ENCODE measurements around the gene SUGP1.

The SUGP1 gene

DNA sequence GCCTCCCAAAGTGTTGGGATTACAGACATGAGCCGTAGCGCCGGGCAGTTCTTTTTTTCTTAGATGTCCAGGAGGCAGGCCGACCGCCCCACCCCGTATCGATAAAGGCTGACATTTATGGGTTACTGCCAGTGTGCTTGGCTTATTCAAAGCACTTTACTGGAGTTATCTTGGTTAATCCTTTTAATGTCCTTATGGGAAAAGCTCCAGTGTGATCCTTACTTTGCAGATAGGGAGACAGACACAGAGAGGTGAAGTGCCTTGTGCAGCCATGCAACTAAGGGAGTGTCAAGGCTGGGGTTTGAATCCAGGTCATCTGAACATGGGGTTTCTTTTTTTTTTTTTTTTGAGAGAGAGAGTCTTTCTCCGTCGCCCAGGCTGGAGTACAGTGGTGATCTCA is 89.3 kb downstream of the SUGP1 start:
- TF ChIP-seq EZH2phosphoT487 (IDR thresholded peaks at IDR 0.05; ENCODE audit: borderline replicate concordance, low read length), result no peak
- TF ChIP-seq, protein P1, sequence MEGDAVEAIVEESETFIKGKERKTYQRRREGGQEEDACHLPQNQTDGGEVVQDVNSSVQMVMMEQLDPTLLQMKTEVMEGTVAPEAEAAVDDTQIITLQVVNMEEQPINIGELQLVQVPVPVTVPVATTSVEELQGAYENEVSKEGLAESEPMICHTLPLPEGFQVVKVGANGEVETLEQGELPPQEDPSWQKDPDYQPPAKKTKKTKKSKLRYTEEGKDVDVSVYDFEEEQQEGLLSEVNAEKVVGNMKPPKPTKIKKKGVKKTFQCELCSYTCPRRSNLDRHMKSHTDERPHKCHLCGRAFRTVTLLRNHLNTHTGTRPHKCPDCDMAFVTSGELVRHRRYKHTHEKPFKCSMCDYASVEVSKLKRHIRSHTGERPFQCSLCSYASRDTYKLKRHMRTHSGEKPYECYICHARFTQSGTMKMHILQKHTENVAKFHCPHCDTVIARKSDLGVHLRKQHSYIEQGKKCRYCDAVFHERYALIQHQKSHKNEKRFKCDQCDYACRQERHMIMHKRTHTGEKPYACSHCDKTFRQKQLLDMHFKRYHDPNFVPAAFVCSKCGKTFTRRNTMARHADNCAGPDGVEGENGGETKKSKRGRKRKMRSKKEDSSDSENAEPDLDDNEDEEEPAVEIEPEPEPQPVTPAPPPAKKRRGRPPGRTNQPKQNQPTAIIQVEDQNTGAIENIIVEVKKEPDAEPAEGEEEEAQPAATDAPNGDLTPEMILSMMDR (IDR thresholded peaks at IDR 0.05; ENCODE audit: low read depth, low read length, poor library complexity, severe bottlenecking), result no peak
- no peaks in the 10 kb centered on the region for H3K4me1 ChIP-seq (ENCODE audit: control insufficient read depth, low read length)
- peaks cover 14% of the 10 kb centered on the region for H3K9me3 ChIP-seq (ENCODE audit: control insufficient read depth, insufficient read depth, low read length)
- H3K36me3 ChIP-seq (ENCODE audit: control insufficient read depth, low read length), result no peaks in the 10 kb centered on the region
- no peak overlapping the region for H3K4me3 ChIP-seq (ENCODE audit: low read length)
- no peaks in the 10 kb centered on the region for H3K79me2 ChIP-seq (ENCODE audit: control insufficient read depth, low read length)
- no peaks in the 10 kb centered on the region for H3F3A ChIP-seq (ENCODE audit: control insufficient read depth, insufficient read depth)
- H3K27me3 ChIP-seq (ENCODE audit: control insufficient read depth, low read length), result no peaks in the 10 kb centered on the region
- no peaks in the 10 kb centered on the region for H4K20me1 ChIP-seq (ENCODE audit: control insufficient read depth, insufficient read depth, low read depth, low read length)
- no peak overlapping the region for H3K27ac ChIP-seq (ENCODE audit: low read depth, low read length)
- no peaks in the 10 kb centered on the region for H3K9me2 ChIP-seq (replicated peaks; ENCODE audit: control insufficient read depth, low read length)
- H3K4me2 ChIP-seq (ENCODE audit: low read length), result no peak overlapping the region

DNA sequence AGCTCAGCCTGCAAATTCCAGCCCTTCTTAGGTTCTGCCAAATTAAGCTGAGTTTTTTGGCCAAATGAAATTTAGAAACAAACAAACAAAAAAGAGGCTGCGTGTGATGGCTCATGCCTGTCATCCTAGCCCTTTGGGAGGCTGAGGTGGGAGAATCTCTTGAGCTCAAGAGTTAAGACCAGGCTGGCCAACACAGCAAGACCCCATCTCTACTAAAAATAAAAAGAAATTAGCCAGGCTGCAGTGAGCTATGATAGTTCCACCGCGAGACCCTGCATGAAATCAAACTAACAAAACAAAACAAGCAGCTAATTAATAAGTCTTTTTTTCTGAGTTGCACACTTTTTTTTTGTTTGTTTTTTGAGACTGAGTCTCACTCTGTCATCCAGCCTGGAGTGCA is 90.6 kb downstream of the SUGP1 start:
- Histone ChIP-seq H3K9me2 (replicated peaks; ENCODE audit: control insufficient read depth, low read length) (no peaks in the 10 kb centered on the region), H3K36me3 (ENCODE audit: control insufficient read depth, low read length) (no peaks in the 10 kb centered on the region), H3K4me2 (ENCODE audit: low read length) (no peak overlapping the region), H3K4me1 (ENCODE audit: control insufficient read depth, low read length) (peaks cover 10% of the 10 kb centered on the region), H3K9me3 (ENCODE audit: control insufficient read depth, insufficient read depth, low read length) (peaks cover 11% of the 10 kb centered on the region), H3K79me2 (ENCODE audit: control insufficient read depth, low read length) (no peaks in the 10 kb centered on the region), H3K27ac (ENCODE audit: low read depth, low read length) (no peak overlapping the region), H4K20me1 (ENCODE audit: control insufficient read depth, insufficient read depth, low read depth, low read length) (no peaks in the 10 kb centered on the region), H3F3A (ENCODE audit: control insufficient read depth, insufficient read depth) (no peaks in the 10 kb centered on the region), H3K4me3 (ENCODE audit: low read length) (no peak overlapping the region), H3K27me3 (ENCODE audit: control insufficient read depth, low read length) (peaks cover 6% of the 10 kb centered on the region)
- TF ChIP-seq, protein P1 (IDR thresholded peaks at IDR 0.05; ENCODE audit: low read depth, low read length, poor library complexity, severe bottlenecking), result no peak
- TF ChIP-seq EZH2phosphoT487 (IDR thresholded peaks at IDR 0.05; ENCODE audit: borderline replicate concordance, low read length), result no peak

DNA sequence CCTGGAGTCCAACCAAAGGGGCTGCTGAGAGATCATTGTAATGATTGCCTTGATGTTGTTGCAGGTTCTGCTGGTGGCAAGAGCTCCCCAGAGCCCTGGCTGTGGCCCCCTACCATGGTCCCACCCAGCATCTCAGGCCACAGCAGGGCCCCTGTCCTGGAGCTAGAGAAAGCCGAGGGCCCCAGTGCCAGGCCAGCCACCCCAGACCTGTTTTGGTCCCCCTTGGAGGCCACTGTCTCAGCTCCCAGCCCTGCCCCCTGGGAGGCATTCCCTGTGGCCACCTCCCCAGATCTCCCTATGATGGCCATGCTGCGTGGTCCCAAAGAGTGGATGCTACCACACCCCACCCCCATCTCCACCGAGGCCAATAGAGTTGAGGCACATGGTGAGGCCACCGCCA is 93.1 kb downstream of the SUGP1 start:
- H3K27me3 ChIP-seq (ENCODE audit: control insufficient read depth, low read length), result peaks cover 15% of the 10 kb centered on the region
- H3K9me3 ChIP-seq (ENCODE audit: control insufficient read depth, insufficient read depth, low read length), result no peaks in the 10 kb centered on the region
- no peaks in the 10 kb centered on the region for H3F3A ChIP-seq (ENCODE audit: control insufficient read depth, insufficient read depth)
- no peaks in the 10 kb centered on the region for H3K36me3 ChIP-seq (ENCODE audit: control insufficient read depth, low read length)
- H3K79me2 ChIP-seq (ENCODE audit: control insufficient read depth, low read length), result no peaks in the 10 kb centered on the region
- H4K20me1 ChIP-seq (ENCODE audit: control insufficient read depth, insufficient read depth, low read depth, low read length), result no peaks in the 10 kb centered on the region
- no peak overlapping the region for H3K4me3 ChIP-seq (ENCODE audit: low read length)
- TF ChIP-seq EZH2phosphoT487 (IDR thresholded peaks at IDR 0.05; ENCODE audit: borderline replicate concordance, low read length), result no peak
- TF ChIP-seq, protein P1 (IDR thresholded peaks at IDR 0.05; ENCODE audit: low read depth, low read length, poor library complexity, severe bottlenecking), result no peak
- no peak overlapping the region for H3K4me2 ChIP-seq (ENCODE audit: low read length)
- no peaks in the 10 kb centered on the region for H3K9me2 ChIP-seq (replicated peaks; ENCODE audit: control insufficient read depth, low read length)
- H3K4me1 ChIP-seq (ENCODE audit: control insufficient read depth, low read length), result peaks cover 11% of the 10 kb centered on the region
- no peak overlapping the region for H3K27ac ChIP-seq (ENCODE audit: low read depth, low read length)

DNA sequence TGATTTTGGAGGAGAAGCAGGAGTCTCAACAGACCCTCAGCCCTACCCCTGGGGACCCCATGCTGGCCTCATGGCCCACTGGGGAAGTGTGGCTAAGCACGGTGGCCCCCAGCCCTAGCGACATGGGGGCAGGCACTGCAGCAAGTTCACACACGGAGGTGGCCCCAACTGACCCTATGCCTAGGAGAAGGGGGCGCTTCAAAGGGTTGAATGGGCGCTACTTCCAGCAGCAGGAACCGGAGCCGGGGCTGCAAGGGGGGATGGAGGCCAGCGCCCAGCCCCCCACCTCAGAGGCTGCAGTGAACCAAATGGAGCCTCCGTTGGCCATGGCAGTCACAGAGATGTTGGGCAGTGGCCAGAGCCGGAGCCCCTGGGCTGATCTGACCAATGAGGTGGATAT is 93.6 kb downstream of the SUGP1 start:
- Histone ChIP-seq H3K27me3 (ENCODE audit: control insufficient read depth, low read length) (peaks cover 15% of the 10 kb centered on the region), H4K20me1 (ENCODE audit: control insufficient read depth, insufficient read depth, low read depth, low read length) (no peaks in the 10 kb centered on the region), H3K36me3 (ENCODE audit: control insufficient read depth, low read length) (no peaks in the 10 kb centered on the region), H3K9me2 (replicated peaks; ENCODE audit: control insufficient read depth, low read length) (no peaks in the 10 kb centered on the region), H3K4me3 (ENCODE audit: low read length) (no peak overlapping the region), H3K4me2 (ENCODE audit: low read length) (no peak overlapping the region), H3K27ac (ENCODE audit: low read depth, low read length) (no peak overlapping the region), H3K9me3 (ENCODE audit: control insufficient read depth, insufficient read depth, low read length) (no peaks in the 10 kb centered on the region), H3F3A (ENCODE audit: control insufficient read depth, insufficient read depth) (no peaks in the 10 kb centered on the region), H3K79me2 (ENCODE audit: control insufficient read depth, low read length) (no peaks in the 10 kb centered on the region), H3K4me1 (ENCODE audit: control insufficient read depth, low read length) (peaks cover 11% of the 10 kb centered on the region)
- TF ChIP-seq, protein P1 (IDR thresholded peaks at IDR 0.05; ENCODE audit: low read depth, low read length, poor library complexity, severe bottlenecking), result no peak
- TF ChIP-seq EZH2phosphoT487 (IDR thresholded peaks at IDR 0.05; ENCODE audit: borderline replicate concordance, low read length), result no peak

Data from DOHH2 (cell line).